Right atrium auricular region (tissue), 2 donors: ENCODE measurements around the gene GH1. TPM values are rescaled to one million over a fixed set of nuclear protein-coding genes. Genes with fewer than 3 reads are reported as not detected.

Experiments
- DNase-seq: peaks from one replicate; pipeline ENCODE4 v3.0.0-alpha.2; 2019; ENCODE audit warnings: low spot score
- H3K27ac ChIP-seq, 2 donors: fragments of 200-600 bp; sonication (generic); 1 replicate in 1 of 2; 2 replicates in 1 of 2; pipeline ENCODE4 v1.5.1; 2016 to 2019
- H3K27me3 ChIP-seq, 2 donors: fragments of 200-600 bp; sonication (generic); one replicate each; pipeline versions ENCODE4 v1.5.1 to v1.6.0; 2017 to 2019
- H3K36me3 ChIP-seq: fragments of 200-600 bp; sonication (generic); one replicate; pipeline ENCODE4 v1.5.1; 2016
- H3K4me1 ChIP-seq, 2 donors: fragments of 200-600 bp; sonication (generic); one replicate each; pipeline versions ENCODE4 v1.5.1 to v1.6.0; 2017 to 2019
- H3K4me3 ChIP-seq, 2 donors: fragments of 200-600 bp; sonication (generic); 1 replicate in 1 of 2; 2 replicates in 1 of 2; pipeline ENCODE4 v1.5.1; 2017 to 2019; ENCODE audit warnings: mild to moderate bottlenecking in 1 of 2, moderate library complexity in 1 of 2
- H3K9me3 ChIP-seq, 2 donors: fragments of 200-600 bp; sonication (generic); one replicate each; pipeline ENCODE4 v1.5.1; 2019
- CTCF ChIP-seq, 2 donors: fragments of 200-600 bp; sonication (generic); IDR thresholded peaks; one replicate each; pipeline ENCODE4 v1.5.1; 2019; ENCODE audit warnings: antibody characterized with exemption in 2 of 2
- total RNA-seq, 2 donors: library from RNA; depleted of rRNA; stranded (reverse); fragments of >200 nt; gene quantifications; one replicate each; pipeline ENCODE4 v1.1.0, GENCODE V29; 2016

GH1 gene
- total RNA-seq, 2 donors from 2014 or later: not detected

- DNase-seq: no peak
- no peaks in the 10 kb centered on the region for H3K27me3 ChIP-seq
- H3K4me3 ChIP-seq: no peak overlapping the region
- no peaks in the 10 kb centered on the region for H3K36me3 ChIP-seq
- H3K9me3 ChIP-seq: no peaks in the 10 kb centered on the region
- TF ChIP-seq CTCF (IDR thresholded peaks at IDR 0.05): no peak
- peak overlapping the region; percentile 2 to 40 for H3K27ac ChIP-seq
- peaks cover 0 to 43% of the 10 kb centered on the region in 2 donors for H3K4me1 ChIP-seq
Observed at GRCh38 chr17:63960430-63960829, 41.8 kb upstream of the GH1 start.

DNA sequence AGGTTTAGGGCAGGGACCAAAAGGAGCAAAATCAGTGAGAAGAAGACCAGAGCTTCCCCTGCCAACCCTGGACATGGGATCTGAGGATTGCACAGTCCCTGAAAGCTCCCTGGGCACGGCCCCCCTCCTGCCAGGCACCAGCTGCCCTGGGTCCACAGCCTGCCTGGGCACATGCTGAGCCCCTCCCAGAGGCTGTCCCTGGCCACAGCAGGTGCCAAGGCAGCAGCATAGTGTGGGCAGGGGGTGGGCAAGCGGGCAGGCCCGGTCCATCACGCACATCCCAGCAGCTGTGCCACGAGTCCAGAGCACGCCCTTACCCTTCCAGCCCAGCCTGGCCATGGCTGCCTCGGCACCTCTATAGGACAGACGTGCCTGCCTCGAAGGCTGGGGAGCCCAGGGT, 41.4 kb upstream of the GH1 start:
- Histone ChIP-seq H3K27ac (peak overlapping the region; percentile 2 to 40), H3K4me1 (peaks cover 0 to 43% of the 10 kb centered on the region in 2 donors)

GRCh38 chr17:63956296-63956920, 37.8 kb upstream of the GH1 start:
- H3K27ac ChIP-seq: no peak overlapping the region
- H3K4me3 ChIP-seq: no peak overlapping the region
- peaks cover 0 to 24% of the 10 kb centered on the region in 2 donors for H3K4me1 ChIP-seq
- H3K27me3 ChIP-seq: no peaks in the 10 kb centered on the region
- TF ChIP-seq CTCF (IDR thresholded peaks at IDR 0.05): no peak
- H3K36me3 ChIP-seq: no peaks in the 10 kb centered on the region
- DNase-seq: no peak
- H3K9me3 ChIP-seq: no peaks in the 10 kb centered on the region

More for the DNA sequence above, 41.4 kb upstream of the GH1 start:
- Histone ChIP-seq H3K27me3 (no peaks in the 10 kb centered on the region), H3K36me3 (no peaks in the 10 kb centered on the region), H3K4me3 (no peak overlapping the region), H3K9me3 (no peaks in the 10 kb centered on the region)
- no peak for TF ChIP-seq CTCF (IDR thresholded peaks at IDR 0.05)
- DNase-seq: no peak

DNA sequence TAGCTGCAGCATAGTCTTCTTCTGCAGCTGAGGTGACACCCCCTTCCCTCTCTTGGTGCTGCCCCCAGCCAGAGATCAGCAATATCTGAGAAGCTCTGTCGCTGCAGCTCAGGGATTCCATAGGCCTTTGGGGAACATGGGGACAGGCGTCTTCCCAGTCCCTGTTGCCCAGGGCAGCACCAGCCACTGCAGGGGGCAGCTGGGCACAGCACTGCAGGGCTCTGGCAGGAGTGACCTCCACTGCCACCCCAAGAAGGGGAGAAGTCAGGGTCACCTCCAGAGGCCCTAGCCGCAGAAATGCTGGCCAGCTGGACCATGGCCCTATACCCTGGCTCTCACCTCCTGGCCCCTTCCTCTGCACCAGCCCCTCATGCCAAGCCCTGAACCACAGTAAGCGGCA, 37.2 kb upstream of the GH1 start:
- Histone ChIP-seq H3K4me1 (peaks cover 0 to 18% of the 10 kb centered on the region in 2 donors), H3K27ac (no peak overlapping the region), H3K9me3 (no peaks in the 10 kb centered on the region), H3K36me3 (no peaks in the 10 kb centered on the region), H3K27me3 (no peaks in the 10 kb centered on the region), H3K4me3 (no peak overlapping the region)
- TF ChIP-seq CTCF (IDR thresholded peaks at IDR 0.05): no peak
- DNase-seq: no peak

DNA sequence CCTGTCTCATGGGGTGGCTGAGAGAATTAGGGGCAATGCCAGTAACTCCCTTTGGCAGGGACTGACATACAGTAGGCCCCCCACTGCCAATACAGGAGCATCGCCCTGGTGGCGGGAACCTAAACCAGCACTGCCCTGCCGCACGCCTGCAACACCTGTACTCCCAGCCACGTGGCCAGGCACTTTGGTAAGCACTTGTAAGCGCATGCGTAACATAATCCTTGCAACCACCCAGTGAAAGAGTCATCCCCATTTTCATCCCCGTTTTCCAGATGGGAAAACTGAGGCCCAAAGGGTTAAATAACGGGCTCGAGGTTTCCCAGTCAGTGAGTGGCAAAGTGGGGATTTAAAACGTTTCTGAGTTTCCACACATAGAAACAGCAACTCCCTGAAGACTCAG, 36.6 kb upstream of the GH1 start:
- no peak for DNase-seq
- Histone ChIP-seq H3K36me3 (no peaks in the 10 kb centered on the region), H3K27me3 (no peaks in the 10 kb centered on the region), H3K4me3 (no peak overlapping the region), H3K4me1 (peaks cover 0 to 13% of the 10 kb centered on the region in 2 donors), H3K9me3 (no peaks in the 10 kb centered on the region), H3K27ac (no peak overlapping the region)
- TF ChIP-seq CTCF (IDR thresholded peaks at IDR 0.05): no peak
